HEK293 (cell line): ENCODE data around the gene TBC1D13.

Experiments used
- HIC1 ChIP-seq: fragments of 450-650 bp; formaldehyde crosslinking; IDR thresholded peaks from 2 replicates; pipeline ENCODE4 v1.5.1; 2016; ENCODE audit warnings: missing biosample characterization, missing genetic modification characterization
- SP2 ChIP-seq: fragments of 450-650 bp; formaldehyde crosslinking; IDR thresholded peaks from 2 replicates; pipeline ENCODE4 v1.5.1; 2016; ENCODE audit warnings: missing biosample characterization, missing genetic modification characterization
- ZBTB11 ChIP-seq: fragments of 450-650 bp; formaldehyde crosslinking; conservative IDR thresholded peaks from 2 replicates; pipeline ENCODE4 v1.5.1; 2016; ENCODE audit warnings: low read depth, missing biosample characterization, missing genetic modification characterization
- ZNF121 ChIP-seq: fragments of 450-650 bp; formaldehyde crosslinking; IDR thresholded peaks from 2 replicates; pipeline ENCODE4 v1.5.1; 2016; ENCODE audit warnings: missing biosample characterization, missing genetic modification characterization
- ZNF274 ChIP-seq, 2 experiments: fragments of 200-500 bp in 1 of 2; fragments of 450-650 bp in 1 of 2; sonication (Bioruptor generic) in 1 of 2; formaldehyde crosslinking in 1 of 2; IDR thresholded peaks; 2 replicates each; pipeline versions ENCODE4 v1.5.1 to v1.6.1; 2014 to 2016; ENCODE audit warnings: borderline replicate concordance in 1 of 2, inconsistent platforms in 1 of 2, low read length in 1 of 2, missing biosample characterization in 1 of 2, missing genetic modification characterization in 1 of 2
- ZNF600 ChIP-seq: fragments of 450-650 bp; formaldehyde crosslinking; IDR thresholded peaks from 2 replicates; pipeline ENCODE4 v1.5.1; 2016; ENCODE audit warnings: missing biosample characterization, missing genetic modification characterization
- ZNF777 ChIP-seq: fragments of 450-650 bp; formaldehyde crosslinking; IDR thresholded peaks from 2 replicates; pipeline ENCODE4 v1.5.1; 2017; ENCODE audit warnings: missing biosample characterization, missing genetic modification characterization, borderline replicate concordance
- ZXDB ChIP-seq: fragments of 450-650 bp; formaldehyde crosslinking; IDR thresholded peaks from 2 replicates; pipeline ENCODE4 v1.5.1; 2016; ENCODE audit warnings: missing biosample characterization, missing genetic modification characterization
- TF ChIP-seq, protein P1 (sequence below): sonication (generic); formaldehyde crosslinking; IDR thresholded peaks from 2 replicates; pipeline ENCODE4 v1.8.1; 2022; ENCODE audit warnings: mild to moderate bottlenecking, moderate library complexity, missing genetic modification reagents
- TF ChIP-seq, protein P2 (sequence below): fragments of 450-650 bp; formaldehyde crosslinking; IDR thresholded peaks from 2 replicates; pipeline ENCODE4 v1.5.1; 2016; ENCODE audit warnings: missing biosample characterization, missing genetic modification characterization
- TF ChIP-seq, protein P3 (sequence below): fragments of 450-650 bp; formaldehyde crosslinking; IDR thresholded peaks from 2 replicates; pipeline ENCODE4 v1.5.1; 2016; ENCODE audit warnings: missing biosample characterization, missing genetic modification characterization

DNA sequence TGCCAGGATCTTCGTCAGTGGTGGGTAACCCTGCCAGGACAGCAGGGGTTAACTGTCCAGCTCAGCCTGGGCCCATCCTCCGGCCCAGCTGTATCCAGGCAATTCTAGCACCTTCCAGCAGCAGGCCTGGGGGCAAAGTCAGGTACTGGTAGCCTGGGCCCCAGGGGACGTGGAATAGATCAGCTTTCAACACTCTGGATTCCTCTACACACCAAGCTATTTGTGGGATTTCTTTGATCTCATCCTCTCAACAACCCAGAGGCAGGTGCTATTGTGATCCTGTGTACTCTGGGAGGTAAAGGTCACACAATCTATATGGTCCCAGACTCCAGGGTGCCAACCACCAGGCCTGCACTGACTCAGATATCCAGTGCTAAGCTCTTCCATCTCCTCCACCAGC is 51.3 kb downstream of the TBC1D13 start:
- TF ChIP-seq, protein P1, sequence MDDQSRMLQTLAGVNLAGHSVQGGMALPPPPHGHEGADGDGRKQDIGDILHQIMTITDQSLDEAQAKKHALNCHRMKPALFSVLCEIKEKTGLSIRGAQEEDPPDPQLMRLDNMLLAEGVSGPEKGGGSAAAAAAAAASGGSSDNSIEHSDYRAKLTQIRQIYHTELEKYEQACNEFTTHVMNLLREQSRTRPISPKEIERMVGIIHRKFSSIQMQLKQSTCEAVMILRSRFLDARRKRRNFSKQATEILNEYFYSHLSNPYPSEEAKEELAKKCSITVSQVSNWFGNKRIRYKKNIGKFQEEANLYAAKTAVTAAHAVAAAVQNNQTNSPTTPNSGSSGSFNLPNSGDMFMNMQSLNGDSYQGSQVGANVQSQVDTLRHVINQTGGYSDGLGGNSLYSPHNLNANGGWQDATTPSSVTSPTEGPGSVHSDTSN (CRISPR knock-in tag): no peak
- TF ChIP-seq, protein P2, sequence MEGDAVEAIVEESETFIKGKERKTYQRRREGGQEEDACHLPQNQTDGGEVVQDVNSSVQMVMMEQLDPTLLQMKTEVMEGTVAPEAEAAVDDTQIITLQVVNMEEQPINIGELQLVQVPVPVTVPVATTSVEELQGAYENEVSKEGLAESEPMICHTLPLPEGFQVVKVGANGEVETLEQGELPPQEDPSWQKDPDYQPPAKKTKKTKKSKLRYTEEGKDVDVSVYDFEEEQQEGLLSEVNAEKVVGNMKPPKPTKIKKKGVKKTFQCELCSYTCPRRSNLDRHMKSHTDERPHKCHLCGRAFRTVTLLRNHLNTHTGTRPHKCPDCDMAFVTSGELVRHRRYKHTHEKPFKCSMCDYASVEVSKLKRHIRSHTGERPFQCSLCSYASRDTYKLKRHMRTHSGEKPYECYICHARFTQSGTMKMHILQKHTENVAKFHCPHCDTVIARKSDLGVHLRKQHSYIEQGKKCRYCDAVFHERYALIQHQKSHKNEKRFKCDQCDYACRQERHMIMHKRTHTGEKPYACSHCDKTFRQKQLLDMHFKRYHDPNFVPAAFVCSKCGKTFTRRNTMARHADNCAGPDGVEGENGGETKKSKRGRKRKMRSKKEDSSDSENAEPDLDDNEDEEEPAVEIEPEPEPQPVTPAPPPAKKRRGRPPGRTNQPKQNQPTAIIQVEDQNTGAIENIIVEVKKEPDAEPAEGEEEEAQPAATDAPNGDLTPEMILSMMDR (tag by site-specific recombination): no peak
- TF ChIP-seq ZNF274 (IDR thresholded peaks at IDR 0.05; ENCODE audit: low read length) (no peak), ZNF274 (tag by site-specific recombination; IDR thresholded peaks at IDR 0.05; ENCODE audit: borderline replicate concordance) (no peak), HIC1 (tag by site-specific recombination) (no peak), ZNF777 (no peak), ZBTB11 (tag by site-specific recombination) (no peak), ZNF600 (tag by site-specific recombination) (no peak), ZNF121 (tag by site-specific recombination) (no peak), ZXDB (no peak), SP2 (tag by site-specific recombination) (no peak)
- TF ChIP-seq, protein P3, sequence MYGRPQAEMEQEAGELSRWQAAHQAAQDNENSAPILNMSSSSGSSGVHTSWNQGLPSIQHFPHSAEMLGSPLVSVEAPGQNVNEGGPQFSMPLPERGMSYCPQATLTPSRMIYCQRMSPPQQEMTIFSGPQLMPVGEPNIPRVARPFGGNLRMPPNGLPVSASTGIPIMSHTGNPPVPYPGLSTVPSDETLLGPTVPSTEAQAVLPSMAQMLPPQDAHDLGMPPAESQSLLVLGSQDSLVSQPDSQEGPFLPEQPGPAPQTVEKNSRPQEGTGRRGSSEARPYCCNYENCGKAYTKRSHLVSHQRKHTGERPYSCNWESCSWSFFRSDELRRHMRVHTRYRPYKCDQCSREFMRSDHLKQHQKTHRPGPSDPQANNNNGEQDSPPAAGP (tag by site-specific recombination): no peak
